NOMO-1 treated with DMSO at 0.1 percent for 48 hours (cell line): ENCODE measurements around the gene MSMP.
A peak's percentile ranks its signal among the peaks of the same experiment; 100 is the strongest.

Experiments
- DNase-seq: peaks from one replicate; lab custom pipeline; 2025; ENCODE audit not compliant: unreplicated experiment; lab: John Stamatoyannopoulos, UW

MSMP gene

DNA sequence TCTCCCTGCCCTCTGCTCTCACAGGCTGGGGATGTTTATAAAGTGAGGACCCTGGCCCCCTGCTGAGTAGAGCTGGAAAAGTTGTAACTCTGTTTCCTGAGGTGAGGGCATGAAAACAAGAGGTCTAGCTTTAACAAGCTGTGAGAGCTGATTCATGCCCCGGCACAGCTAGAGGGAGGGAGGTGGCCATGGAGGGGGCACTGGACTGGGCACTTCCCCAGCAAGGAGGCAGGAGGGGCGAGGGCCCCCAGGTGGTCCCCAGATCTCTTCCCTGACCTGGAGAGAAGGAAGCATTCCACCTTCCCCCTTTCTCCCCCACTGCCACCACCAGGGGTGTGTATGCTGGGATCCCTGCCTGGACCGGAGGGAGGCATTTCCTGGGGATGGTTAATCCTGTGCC is at the start of gene MSMP:
Gene MSMP, minus strand, starts transcription at position 13 of the 400 bp plus-strand sequence. CDS start 147 bp downstream, outside the sequence.
- DNase-seq = no peak

- DNase-seq = no peak
Measured at GRCh38 chr9:35801328-35802128, 47.5 kb upstream of the MSMP start.

- DNase-seq = no peak
Measured at GRCh38 chr9:35800530-35800929, 46.5 kb upstream of the MSMP start.

DNA sequence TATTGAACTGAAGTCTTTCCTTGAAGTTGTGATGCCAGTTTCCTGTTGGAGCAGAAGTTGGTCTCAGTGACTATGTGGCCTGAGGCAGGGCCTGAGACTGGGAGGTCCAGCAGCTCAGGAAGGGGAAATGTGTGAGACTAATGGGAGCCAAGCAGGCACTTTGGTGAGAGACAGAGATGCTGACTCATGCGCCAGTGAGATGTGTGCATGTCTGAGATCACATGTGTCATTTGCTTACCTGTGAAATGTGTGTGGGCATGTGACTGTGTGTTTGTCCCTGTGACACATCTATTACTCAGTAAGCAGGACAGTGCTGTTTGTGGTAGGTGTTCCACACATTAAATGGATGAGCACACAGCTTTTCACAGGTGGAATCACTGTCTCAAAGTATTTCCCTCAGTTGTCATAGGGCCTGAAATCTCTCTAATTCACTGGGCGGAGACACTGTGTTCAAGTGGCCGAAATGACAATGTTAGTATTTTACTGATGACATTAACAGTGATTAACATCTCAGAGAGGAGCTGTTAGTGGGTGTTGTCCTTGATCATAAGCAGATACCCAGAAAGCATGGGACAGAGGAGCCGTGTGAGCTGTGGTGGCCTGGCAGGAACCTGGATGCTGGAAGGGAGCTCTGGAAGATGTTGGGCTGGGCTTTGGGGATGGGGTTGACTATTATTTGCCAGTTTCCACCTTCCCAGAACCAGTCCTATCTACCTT is 44.7 kb upstream of the MSMP start:
- DNase-seq = no peak

- DNase-seq = no peak
Measured at GRCh38 chr9:35797311-35798109, 43.4 kb upstream of the MSMP start.

GRCh38 chr9:35795695-35796094 is 41.6 kb upstream of the MSMP start:
- DNase-seq = no peak

- DNase-seq = no peak
Measured at GRCh38 chr9:35793461-35793860, 39.4 kb upstream of the MSMP start.

GRCh38 chr9:35792826-35793225 is 38.8 kb upstream of the MSMP start:
- no peak for DNase-seq

DNA sequence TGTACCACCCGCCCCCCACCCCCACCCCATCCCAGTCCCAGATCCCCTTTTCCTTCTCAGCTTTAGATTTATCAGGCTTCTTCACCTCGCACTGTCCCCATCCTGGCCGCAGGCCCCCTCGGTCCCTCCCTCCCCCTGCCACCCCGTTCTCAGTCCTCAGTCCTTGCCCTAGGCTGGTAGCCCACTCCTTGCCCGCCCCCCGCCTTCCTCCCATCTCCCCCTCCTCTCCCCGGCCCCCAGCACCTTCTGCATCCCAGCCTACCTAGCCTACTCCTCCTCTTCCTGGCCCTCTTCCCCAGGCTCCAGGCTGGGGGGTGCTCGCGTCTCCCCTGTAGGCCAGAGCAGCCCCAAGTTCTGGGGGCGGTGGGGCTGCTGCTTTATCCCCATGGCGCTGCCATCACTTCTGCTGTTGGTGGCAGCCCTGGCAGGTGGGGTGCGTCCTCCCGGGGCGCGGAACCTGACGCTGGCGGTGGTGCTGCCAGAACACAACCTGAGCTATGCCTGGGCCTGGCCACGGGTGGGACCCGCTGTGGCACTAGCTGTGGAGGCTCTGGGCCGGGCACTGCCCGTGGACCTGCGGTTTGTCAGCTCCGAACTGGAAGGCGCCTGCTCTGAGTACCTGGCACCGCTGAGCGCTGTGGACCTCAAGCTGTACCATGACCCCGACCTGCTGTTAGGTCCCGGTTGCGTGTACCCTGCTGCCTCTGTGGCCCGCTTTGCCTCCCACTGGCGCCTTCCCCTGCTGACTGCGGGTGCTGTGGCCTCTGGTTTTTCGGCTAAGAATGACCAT is 38.1 kb upstream of the MSMP start:
- DNase-seq = no peak

DNA sequence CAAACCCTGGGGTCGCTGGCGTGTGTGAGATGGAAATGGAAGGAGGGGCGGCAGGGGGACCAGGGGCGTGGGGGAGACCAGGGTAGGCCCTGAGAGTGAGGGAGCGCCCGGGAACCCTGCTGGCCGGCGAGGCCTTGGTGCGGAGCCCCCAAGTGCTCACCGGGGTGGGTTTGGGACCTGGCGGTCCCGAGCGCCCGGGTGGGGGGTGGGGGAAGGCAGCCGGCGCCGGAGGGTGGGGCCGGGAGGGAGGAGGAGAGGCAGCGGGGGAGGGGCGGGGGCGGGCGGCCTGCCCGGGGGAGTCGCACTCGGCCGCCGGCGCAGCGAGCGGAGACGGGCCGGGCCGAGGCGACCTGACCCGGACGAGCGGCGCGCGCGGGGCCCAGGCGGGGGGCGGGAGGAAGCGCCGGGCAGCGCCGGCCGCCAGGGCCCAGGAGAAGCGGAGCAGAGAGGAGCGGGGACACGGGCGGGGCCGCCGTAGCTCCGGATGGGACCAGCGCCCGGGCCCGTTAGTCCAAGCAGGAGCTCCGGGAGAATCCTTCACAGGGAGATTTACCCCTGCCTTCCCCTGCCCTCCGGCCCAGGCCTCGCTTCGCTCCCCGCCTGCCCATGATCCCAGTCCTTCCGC is 37.3 kb upstream of the MSMP start, which contains the start of gene NPR2:
Gene NPR2, plus strand, starts transcription at position 295 of the 625 bp plus-strand sequence. CDS start 818 bp downstream, outside the sequence.
- DNase-seq = no peak

- peak; percentile 74 for DNase-seq
Measured at GRCh38 chr9:35790385-35791296, 36.6 kb upstream of the MSMP start.

DNA sequence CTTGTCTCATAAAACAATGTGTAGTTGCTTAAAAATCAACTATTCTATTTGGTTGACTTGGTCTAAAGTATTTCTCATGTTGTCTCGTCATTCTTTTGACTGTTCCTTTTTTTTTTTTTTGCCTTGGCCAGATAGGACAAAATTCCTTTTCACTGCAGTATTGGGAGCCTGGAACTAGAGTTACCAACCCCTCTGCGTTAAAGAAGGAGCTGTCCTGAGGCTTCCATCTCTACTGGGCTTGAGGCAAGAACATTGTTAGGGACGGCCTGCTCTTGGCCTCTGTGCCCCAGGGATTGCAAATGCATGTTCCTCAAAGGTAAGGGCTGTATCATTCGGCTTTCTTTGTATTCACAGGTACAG is 35.9 kb upstream of the MSMP start:
- no peak for DNase-seq

- no peak for DNase-seq
Measured at GRCh38 chr9:35789541-35789940, 35.5 kb upstream of the MSMP start.

DNA sequence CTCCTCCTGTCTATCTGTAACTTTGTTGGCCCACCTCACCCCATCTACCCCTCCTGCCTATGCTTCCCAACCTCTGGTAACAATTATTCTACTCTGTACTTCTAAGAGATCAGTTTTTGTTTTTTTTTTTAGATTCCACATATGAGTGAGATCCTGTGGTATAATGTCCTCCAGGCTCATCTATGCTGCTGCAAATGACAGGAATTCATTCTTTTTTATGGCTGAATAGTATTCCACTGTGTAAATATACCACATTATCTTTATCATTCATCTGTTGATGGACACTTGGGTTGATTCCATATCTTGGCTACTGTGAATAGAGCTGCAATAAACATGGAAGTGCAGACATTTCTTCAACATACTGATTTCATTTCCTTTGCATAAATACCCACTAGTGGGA is 29.3 kb upstream of the MSMP start:
- DNase-seq = no peak

DNA sequence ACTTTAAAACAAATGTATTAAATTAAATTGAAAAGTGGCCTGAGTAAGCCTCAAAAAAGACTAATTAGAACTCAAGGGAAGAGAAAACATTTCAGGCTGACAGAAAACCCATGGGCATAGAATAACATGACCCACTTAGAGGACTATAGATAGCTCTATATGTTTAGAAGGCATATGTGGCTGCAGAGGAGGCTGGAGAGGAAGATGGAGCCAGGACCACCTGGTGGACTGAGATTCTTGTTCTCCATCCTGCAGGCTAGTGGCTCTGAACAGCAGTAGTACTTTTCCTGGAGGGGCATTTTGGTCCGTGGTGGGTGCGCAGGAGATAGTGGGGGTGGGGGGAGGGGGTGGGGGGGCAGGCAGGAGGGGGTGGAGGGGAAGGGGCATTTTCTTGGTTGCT is 27.0 kb upstream of the MSMP start:
- DNase-seq = no peak

- DNase-seq = no peak
Measured at GRCh38 chr9:35778496-35778895, 24.4 kb upstream of the MSMP start.

- no peak for DNase-seq
Measured at GRCh38 chr9:35776018-35776417, 21.9 kb upstream of the MSMP start.

GRCh38 chr9:35774907-35775635 is 21.0 kb upstream of the MSMP start:
- peak; percentile 75 for DNase-seq

- DNase-seq = no peak
Measured at GRCh38 chr9:35771943-35772342, 17.9 kb upstream of the MSMP start.
